ENCODE results near the gene ACSL5. TPM values are rescaled to one million over a fixed set of nuclear protein-coding genes. Genes with fewer than 3 reads are reported as not detected.
"Not testable (repeated sequence)": the region's sequence is repeated elsewhere in the genome, so short reads cannot be mapped to it uniquely, and the experiment has no call there.

The ACSL5 gene
- total RNA-seq, 4 donors from 2014 or later, result 2.2 to 7.0 (median 4.4) TPM

- WGBS, 2 donors, result 80 to 86% methylated on average over 2 of the region's 3 CpGs
- intact Hi-C loops (cut with DNase I; ENCODE audit: low total_unique reads), result loop anchor here (5.0 kb wide), 1 partner anchor 1303 kb away; no protein-coding TSS in a partner anchor
Measured at GRCh38 chr10:112454910-112455779, 81.2 kb downstream of the ACSL5 start.

GRCh38 chr10:112456533-112456932, 82.6 kb downstream of the ACSL5 start:
- no peak for DNase-seq (ENCODE audit: low spot score in 2 of 2)
- WGBS, 2 donors, result 98% methylated on average over 2 of the region's 2 CpGs
- intact Hi-C loops (cut with DNase I; ENCODE audit: low total_unique reads), result loop anchor here (5.0 kb wide), 1 partner anchor 1304 kb away; no protein-coding TSS in a partner anchor
- TF ChIP-seq POLR2A (IDR thresholded peaks at IDR 0.05) (no peak), CTCF (IDR thresholded peaks at IDR 0.05) (no peak)
- no peak overlapping the region for H3K4me3 ChIP-seq (ENCODE audit: low read depth, poor library complexity, severe bottlenecking)

More at GRCh38 chr10:112454910-112455779, 81.2 kb downstream of the ACSL5 start:
- no peak overlapping the region for H3K4me3 ChIP-seq (ENCODE audit: low read depth, poor library complexity, severe bottlenecking)
- TF ChIP-seq CTCF (IDR thresholded peaks at IDR 0.05), result no peak
- no peak for TF ChIP-seq POLR2A (IDR thresholded peaks at IDR 0.05)
- DNase-seq (ENCODE audit: low spot score in 2 of 2), result no peak

GRCh38 chr10:112460366-112460765, 86.5 kb downstream of the ACSL5 start:
- no peak overlapping the region for H3K4me3 ChIP-seq (ENCODE audit: low read depth, poor library complexity, severe bottlenecking)
- intact Hi-C loops (cut with DNase I; ENCODE audit: low total_unique reads), result no loop called here
- TF ChIP-seq POLR2A (IDR thresholded peaks at IDR 0.05) (no peak), CTCF (IDR thresholded peaks at IDR 0.05) (no peak)
- DNase-seq (ENCODE audit: low spot score in 2 of 2), result no peak
- 94 to 96% methylated on average over 2 of the region's 2 CpGs for WGBS, 2 donors

GRCh38 chr10:112461029-112461887, 87.3 kb downstream of the ACSL5 start:
- intact Hi-C loops (cut with DNase I; ENCODE audit: low total_unique reads), result no loop called here
- no peak for TF ChIP-seq CTCF (IDR thresholded peaks at IDR 0.05)
- TF ChIP-seq POLR2A (IDR thresholded peaks at IDR 0.05), result no peak
- 95 to 96% methylated on average over 4 of the region's 4 CpGs for WGBS, 2 donors
- H3K4me3 ChIP-seq (ENCODE audit: low read depth, poor library complexity, severe bottlenecking), result no peak overlapping the region
- no peak for DNase-seq (ENCODE audit: low spot score in 2 of 2)

- DNase-seq (ENCODE audit: low spot score in 2 of 2); H3K4me3 ChIP-seq (ENCODE audit: low read depth, poor library complexity, severe bottlenecking); intact Hi-C loops (cut with DNase I; ENCODE audit: low total_unique reads): not testable (repeated sequence)
- 91% methylated on average over 5 of the region's 5 CpGs for WGBS, 2 donors
Measured at GRCh38 chr10:112464074-112464473, 90.2 kb downstream of the ACSL5 start.

All from lower leg skin (tissue), 4 donors.